Astrocyte of the spinal cord (primary cell): ENCODE results near the gene WDR17.

Experiments
- DNase-seq: peaks from one replicate; pipeline ENCODE4 v3.0.0; 2011; ENCODE audit warnings: low read depth, low spot score
- H3K4me3 ChIP-seq: 2 replicates; pipeline ENCODE4 v1.5.1; 2011; ENCODE audit warnings: low read depth, mild to moderate bottlenecking, low read length, moderate library complexity
- CTCF ChIP-seq: IDR thresholded peaks from 2 replicates; pipeline ENCODE4 v1.5.1; 2012; ENCODE audit warnings: low read depth, mild to moderate bottlenecking, low read length, inconsistent platforms
- in situ Hi-C: cut with HindIII; loops from 2 replicates; pipeline ENCODE4 v1.10.0; 2017; ENCODE audit warnings: low sequenced_read_pairs

WDR17 gene

DNA sequence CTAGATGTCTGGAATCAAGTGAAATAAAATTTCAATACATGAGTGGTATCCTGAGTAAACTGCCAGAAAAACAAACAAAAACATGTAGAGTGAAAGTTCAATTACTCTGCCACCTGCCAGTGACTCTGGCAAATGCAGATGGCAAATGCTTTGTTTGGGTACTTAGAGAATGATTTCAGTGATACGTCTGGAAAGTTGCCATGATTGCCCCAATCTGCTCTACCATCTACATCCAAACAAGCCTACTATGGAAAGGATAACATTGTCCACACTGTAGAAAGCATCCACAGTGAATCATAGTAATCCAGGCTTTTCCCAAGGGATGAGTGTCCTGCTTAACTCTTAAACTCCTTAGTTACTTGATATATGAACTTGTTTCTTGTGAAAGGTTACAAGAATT lies 126.3 kb downstream of the WDR17 start:
- no peak overlapping the region for H3K4me3 ChIP-seq
- DNase-seq = peak; percentile 14
- no peak for TF ChIP-seq CTCF
- in situ Hi-C loops = no loop called here

DNA sequence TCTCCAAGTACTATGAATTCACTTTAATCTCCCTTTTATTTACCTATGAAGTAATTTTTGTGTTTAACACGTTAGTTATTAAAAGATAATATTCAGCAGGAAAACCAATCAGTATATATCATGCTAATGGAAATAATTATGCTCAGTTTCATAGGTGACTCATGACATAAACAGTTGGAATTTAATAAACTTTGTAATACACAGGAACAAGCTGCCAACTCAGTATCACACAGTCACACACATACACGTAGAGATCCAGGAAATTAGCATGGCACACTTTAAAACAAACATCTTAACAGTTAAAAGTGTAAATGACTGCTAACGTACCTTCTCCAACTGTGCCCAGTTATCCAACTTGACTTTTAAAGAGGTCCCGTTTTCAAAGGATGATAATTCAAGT lies 127.5 kb downstream of the WDR17 start:
- no peak for TF ChIP-seq CTCF
- in situ Hi-C loops = no loop called here
- DNase-seq = peak; percentile 27
- H3K4me3 ChIP-seq = no peak overlapping the region

GRCh38 chr4:176193938-176194337 lies 128.3 kb downstream of the WDR17 start:
- DNase-seq = peak; percentile 67
- in situ Hi-C loops = no loop called here
- no peak for TF ChIP-seq CTCF
- no peak overlapping the region for H3K4me3 ChIP-seq

DNA sequence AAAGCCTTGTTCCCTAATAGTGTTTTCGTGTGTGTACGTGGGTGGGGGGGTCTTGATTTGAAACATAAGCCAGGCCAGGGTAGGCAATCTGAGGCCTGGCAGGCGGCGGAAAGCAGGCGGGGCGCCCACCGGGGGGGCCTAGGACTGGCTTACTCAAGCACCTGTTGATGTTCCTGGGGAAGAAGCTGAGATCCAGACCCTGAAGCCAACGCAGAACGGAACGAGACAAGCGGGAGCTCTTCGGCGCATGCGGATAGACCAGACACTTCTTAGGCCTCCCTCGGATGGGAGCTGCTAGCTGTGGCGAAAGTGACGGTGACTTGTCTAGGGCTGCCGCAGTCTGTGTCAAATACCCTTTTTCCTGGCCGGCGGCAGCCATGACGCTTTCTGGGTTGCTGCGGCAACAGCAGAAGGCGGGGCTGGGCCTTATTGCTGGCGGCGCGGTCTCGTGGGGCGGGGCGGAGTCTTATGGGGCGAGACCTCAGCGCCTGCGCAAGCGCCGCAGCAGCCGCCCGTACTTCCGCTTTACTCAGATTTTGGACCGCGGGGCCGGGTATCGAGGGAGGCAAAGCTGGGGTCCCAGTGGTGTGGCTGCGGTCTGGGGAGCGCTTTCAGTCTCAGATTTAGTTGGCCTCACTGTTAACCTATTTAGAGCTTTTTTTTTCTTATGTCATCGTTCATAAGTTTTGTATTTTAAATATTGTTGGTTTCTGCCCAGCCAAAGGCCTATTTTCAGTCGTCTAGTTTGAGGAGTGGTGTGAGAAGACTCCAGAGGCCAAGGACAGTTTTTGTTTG lies 129.7 kb downstream of the WDR17 start, which contains the start of gene SPATA4:
Gene SPATA4, minus strand, starts transcription at position 402 of the 795 bp plus-strand sequence. Its CDS starts 23 bp downstream, at position 379.
- no peak for TF ChIP-seq CTCF
- H3K4me3 ChIP-seq = peak within 1 kb of the TSS; percentile 51
- DNase-seq = peak; percentile 93
- in situ Hi-C loops = no loop called here

GRCh38 chr4:176198316-176198903 lies 132.8 kb downstream of the WDR17 start:
- no peak for TF ChIP-seq CTCF
- H3K4me3 ChIP-seq = no peak overlapping the region
- in situ Hi-C loops = no loop called here
- DNase-seq = no peak

- no peak overlapping the region for H3K4me3 ChIP-seq
- no peak for TF ChIP-seq CTCF
- in situ Hi-C loops = no loop called here
- DNase-seq = no peak
Observed at GRCh38 chr4:176205299-176205698, 139.7 kb downstream of the WDR17 start.
